Anterior cingulate cortex (tissue), 58 donors: ENCODE results near the gene MED25.
A peak's percentile ranks its signal among the peaks of the same experiment; 100 is the strongest.

ENCODE experiments used
- DNase-seq, 58 donors: peaks; one replicate each; lab custom pipeline; 2025; lab: John Stamatoyannopoulos, UW

The MED25 gene

GRCh38 chr19:49839713-49840112, 21.6 kb downstream of the MED25 start:
- DNase-seq: no peak

- no peak for DNase-seq
Observed at GRCh38 chr19:49840321-49840720, 22.2 kb downstream of the MED25 start.

- no peak for DNase-seq
Observed at GRCh38 chr19:49840736-49841249, 22.7 kb downstream of the MED25 start.

GRCh38 chr19:49843265-49843664, 25.2 kb downstream of the MED25 start:
- DNase-seq: no peak

GRCh38 chr19:49844138-49845095, 26.3 kb downstream of the MED25 start:
- DNase-seq: no peak

- peak in 1 of 58 donors; percentile 7 for DNase-seq
Observed at GRCh38 chr19:49845414-49845813, 27.3 kb downstream of the MED25 start.

GRCh38 chr19:49846408-49846807, 28.3 kb downstream of the MED25 start:
- no peak for DNase-seq

- DNase-seq: no peak
Observed at GRCh38 chr19:49847731-49848696, 29.9 kb downstream of the MED25 start.

- no peak for DNase-seq
Observed at GRCh38 chr19:49848938-49849337, 30.8 kb downstream of the MED25 start.

GRCh38 chr19:49849433-49850220, 31.5 kb downstream of the MED25 start:
- no peak for DNase-seq

GRCh38 chr19:49850221-49850486, 32.1 kb downstream of the MED25 start:
- DNase-seq: peak in 1 of 58 donors; percentile 65

- DNase-seq: peak; percentile 67 to 96 (median 91)
Observed at GRCh38 chr19:49850487-49851342, 32.6 kb downstream of the MED25 start, which contains the start of gene PTOV1. TSS of gene PTOV1 (plus strand) at chr19:49851159.

GRCh38 chr19:49851456-49852259, 33.6 kb downstream of the MED25 start:
- DNase-seq: peak in 13 of 58 donors; percentile 11 to 70 (median 40)

GRCh38 chr19:49852631-49853126, 34.6 kb downstream of the MED25 start:
- no peak for DNase-seq

- DNase-seq: no peak
Observed at GRCh38 chr19:49853852-49854377, 35.8 kb downstream of the MED25 start.

- DNase-seq: no peak
Observed at GRCh38 chr19:49854378-49855263, 36.5 kb downstream of the MED25 start.

- DNase-seq: no peak
Observed at GRCh38 chr19:49855277-49855675, 37.2 kb downstream of the MED25 start.
